Activated CD4-positive, alpha-beta T cell treated with anti-CD3 and anti-CD28 coated beads, Interleukin-2, amount 10 ng/mL, durations not matched to agents 7 days and 5 days (primary cell): ENCODE measurements around the gene POU2F3. TPM values are rescaled to one million over a fixed set of nuclear protein-coding genes. Genes with fewer than 3 reads are reported as not detected.

Source experiments
- CTCF ChIA-PET: fragments of 350-600 bp; sonication (Branson Sonifier 250); formaldehyde crosslinking; loops from one replicate; lab custom pipeline; 2021; ENCODE audit warnings: antibody characterized with exemption; lab: Charles Lee
- POLR2A ChIA-PET: fragments of 350-600 bp; sonication (Branson Sonifier 250); formaldehyde crosslinking; loops from one replicate; lab custom pipeline; 2021; ENCODE audit warnings: antibody characterized with exemption; lab: Charles Lee
- DNase-seq: peaks from one replicate; pipeline ENCODE4 v3.0.0-alpha.2; 2020
- H3K27ac Mint-ChIP-seq: one replicate; pipeline ENCODE4 v1.8.0; 2021; ENCODE audit warnings: mild to moderate bottlenecking, moderate library complexity, mixed read lengths
- H3K27me3 Mint-ChIP-seq: one replicate; pipeline ENCODE4 v1.8.0; 2021; ENCODE audit warnings: mixed read lengths
- H3K36me3 Mint-ChIP-seq: one replicate; pipeline ENCODE4 v1.8.0; 2021; ENCODE audit warnings: low read depth, mixed read lengths
- H3K4me1 Mint-ChIP-seq: one replicate; pipeline ENCODE4 v1.8.0; 2021; ENCODE audit warnings: mixed read lengths
- H3K4me3 Mint-ChIP-seq: one replicate; pipeline ENCODE4 v1.8.0; 2021; ENCODE audit warnings: mild to moderate bottlenecking, moderate library complexity, mixed read lengths
- H3K9me3 Mint-ChIP-seq: one replicate; pipeline ENCODE4 v1.8.0; 2021; ENCODE audit warnings: mixed read lengths
- total RNA-seq, 2 experiments: library from RNA; stranded (reverse); gene quantifications; one replicate each; pipeline ENCODE4 v1.2.3, GENCODE V29; 2021

The POU2F3 gene
- total RNA-seq, result not detected

GRCh38 chr11:120239713-120240640 is at the start of gene POU2F3:
TSS of gene POU2F3 (plus strand) at chr11:120240140. CDS start at chr11:120240344, 204 bp downstream.
- Mint-ChIP-seq H3K27me3 (peaks cover 80% of the 10 kb centered on the region), H3K9me3 (no peaks in the 10 kb centered on the region), H3K4me3 (no peak within 1 kb of the TSS), H3K36me3 (no peaks in the 10 kb centered on the region), H3K27ac (no peak within 1 kb of the TSS), H3K4me1 (peaks cover 7% of the 10 kb centered on the region)
- DNase-seq, result no peak
- CTCF ChIA-PET, result interaction anchor here (10.1 kb wide), 1 partner anchor 61 kb away, joined by 105 read pairs; no protein-coding TSS in a partner anchor
- POLR2A ChIA-PET, result no interaction called here

- Mint-ChIP-seq H3K36me3 (no peaks in the 10 kb centered on the region), H3K27me3 (peaks cover 11% of the 10 kb centered on the region), H3K4me1 (peaks cover 2% of the 10 kb centered on the region), H3K27ac (no peak overlapping the region), H3K9me3 (no peaks in the 10 kb centered on the region), H3K4me3 (no peak overlapping the region)
- CTCF ChIA-PET, result no interaction called here
- DNase-seq, result no peak
- POLR2A ChIA-PET, result no interaction called here
Observed at GRCh38 chr11:120191058-120191457, 48.9 kb upstream of the POU2F3 start.

GRCh38 chr11:120192831-120193625 is 46.9 kb upstream of the POU2F3 start:
- ChIA-PET POLR2A (no interaction called here), CTCF (interaction anchor here (1.0 kb wide), 1 partner anchor 12 kb away, joined by 3 read pairs; no protein-coding TSS in a partner anchor)
- H3K9me3 Mint-ChIP-seq, result no peaks in the 10 kb centered on the region
- no peaks in the 10 kb centered on the region for H3K4me1 Mint-ChIP-seq
- H3K27ac Mint-ChIP-seq, result no peak overlapping the region
- no peaks in the 10 kb centered on the region for H3K36me3 Mint-ChIP-seq
- H3K27me3 Mint-ChIP-seq, result peaks cover 2% of the 10 kb centered on the region
- H3K4me3 Mint-ChIP-seq, result no peak overlapping the region
- no peak for DNase-seq

GRCh38 chr11:120194166-120194565 is 45.8 kb upstream of the POU2F3 start:
- POLR2A ChIA-PET, result no interaction called here
- no peaks in the 10 kb centered on the region for H3K9me3 Mint-ChIP-seq
- no peaks in the 10 kb centered on the region for H3K4me1 Mint-ChIP-seq
- no peak overlapping the region for H3K4me3 Mint-ChIP-seq
- CTCF ChIA-PET, result interaction anchor here (0.6 to 1.0 kb wide), 2 partner anchors 13 to 1067 kb away, joined by 3 to 4 read pairs; no protein-coding TSS in a partner anchor
- peaks cover 2% of the 10 kb centered on the region for H3K27me3 Mint-ChIP-seq
- no peak overlapping the region for H3K27ac Mint-ChIP-seq
- no peak for DNase-seq
- no peaks in the 10 kb centered on the region for H3K36me3 Mint-ChIP-seq

- no peaks in the 10 kb centered on the region for H3K4me1 Mint-ChIP-seq
- POLR2A ChIA-PET, result no interaction called here
- no peak for DNase-seq
- no peak overlapping the region for H3K4me3 Mint-ChIP-seq
- H3K27me3 Mint-ChIP-seq, result peaks cover 5% of the 10 kb centered on the region
- CTCF ChIA-PET, result interaction anchor here (1.4 kb wide), 1 partner anchor 108 kb away, joined by 3 read pairs; no protein-coding TSS in a partner anchor
- no peaks in the 10 kb centered on the region for H3K9me3 Mint-ChIP-seq
- H3K27ac Mint-ChIP-seq, result no peak overlapping the region
- no peaks in the 10 kb centered on the region for H3K36me3 Mint-ChIP-seq
Observed at GRCh38 chr11:120195601-120196320, 44.2 kb upstream of the POU2F3 start.

GRCh38 chr11:120196826-120197225 is 43.1 kb upstream of the POU2F3 start:
- Mint-ChIP-seq H3K9me3 (no peaks in the 10 kb centered on the region), H3K27me3 (peaks cover 7% of the 10 kb centered on the region)
- POLR2A ChIA-PET, result no interaction called here

GRCh38 chr11:120197251-120197891 is 42.6 kb upstream of the POU2F3 start:
- peaks cover 12% of the 10 kb centered on the region for H3K27me3 Mint-ChIP-seq
- H3K27ac Mint-ChIP-seq, result no peak overlapping the region
- no peak for DNase-seq
- ChIA-PET CTCF (no interaction called here), POLR2A (no interaction called here)
- H3K36me3 Mint-ChIP-seq, result no peaks in the 10 kb centered on the region
- no peaks in the 10 kb centered on the region for H3K9me3 Mint-ChIP-seq
- H3K4me3 Mint-ChIP-seq, result no peak overlapping the region
- no peaks in the 10 kb centered on the region for H3K4me1 Mint-ChIP-seq

More at GRCh38 chr11:120196826-120197225, 43.1 kb upstream of the POU2F3 start:
- Mint-ChIP-seq H3K36me3 (no peaks in the 10 kb centered on the region), H3K4me3 (no peak overlapping the region), H3K27ac (no peak overlapping the region), H3K4me1 (no peaks in the 10 kb centered on the region)
- no peak for DNase-seq
- CTCF ChIA-PET, result interaction anchor here (1.4 kb wide), 1 partner anchor 106 kb away, joined by 3 read pairs; no protein-coding TSS in a partner anchor

- no peaks in the 10 kb centered on the region for H3K9me3 Mint-ChIP-seq
- DNase-seq, result no peak
- no peaks in the 10 kb centered on the region for H3K4me1 Mint-ChIP-seq
- ChIA-PET POLR2A (no interaction called here), CTCF (no interaction called here)
- peaks cover 13% of the 10 kb centered on the region for H3K27me3 Mint-ChIP-seq
- no peaks in the 10 kb centered on the region for H3K36me3 Mint-ChIP-seq
- H3K4me3 Mint-ChIP-seq, result no peak overlapping the region
- no peak overlapping the region for H3K27ac Mint-ChIP-seq
Observed at GRCh38 chr11:120197977-120198376, 42.0 kb upstream of the POU2F3 start.

- no peaks in the 10 kb centered on the region for H3K4me1 Mint-ChIP-seq
- no peaks in the 10 kb centered on the region for H3K9me3 Mint-ChIP-seq
- ChIA-PET CTCF (no interaction called here), POLR2A (no interaction called here)
- no peak overlapping the region for H3K4me3 Mint-ChIP-seq
- DNase-seq, result no peak
- peaks cover 16% of the 10 kb centered on the region for H3K27me3 Mint-ChIP-seq
- H3K36me3 Mint-ChIP-seq, result no peaks in the 10 kb centered on the region
- H3K27ac Mint-ChIP-seq, result no peak overlapping the region
Observed at GRCh38 chr11:120198403-120198786, 41.5 kb upstream of the POU2F3 start.

GRCh38 chr11:120198787-120199469 is 41.0 kb upstream of the POU2F3 start:
- ChIA-PET POLR2A (no interaction called here), CTCF (no interaction called here)
- H3K9me3 Mint-ChIP-seq, result no peaks in the 10 kb centered on the region
- H3K4me3 Mint-ChIP-seq, result no peak overlapping the region
- H3K36me3 Mint-ChIP-seq, result no peaks in the 10 kb centered on the region
- DNase-seq, result no peak
- no peak overlapping the region for H3K27ac Mint-ChIP-seq
- no peaks in the 10 kb centered on the region for H3K4me1 Mint-ChIP-seq
- H3K27me3 Mint-ChIP-seq, result peaks cover 16% of the 10 kb centered on the region

- Mint-ChIP-seq H3K9me3 (no peaks in the 10 kb centered on the region), H3K4me3 (no peak overlapping the region), H3K4me1 (no peaks in the 10 kb centered on the region), H3K36me3 (no peaks in the 10 kb centered on the region), H3K27me3 (peaks cover 14% of the 10 kb centered on the region), H3K27ac (no peak overlapping the region)
- DNase-seq, result no peak
- CTCF ChIA-PET, result no interaction called here
- POLR2A ChIA-PET, result no interaction called here
Observed at GRCh38 chr11:120199613-120200012, 40.3 kb upstream of the POU2F3 start.

GRCh38 chr11:120200677-120201076 is 39.3 kb upstream of the POU2F3 start:
- no peak overlapping the region for H3K4me3 Mint-ChIP-seq
- DNase-seq, result no peak
- H3K4me1 Mint-ChIP-seq, result no peaks in the 10 kb centered on the region
- H3K27ac Mint-ChIP-seq, result no peak overlapping the region
- CTCF ChIA-PET, result no interaction called here
- H3K36me3 Mint-ChIP-seq, result no peaks in the 10 kb centered on the region
- peaks cover 19% of the 10 kb centered on the region for H3K27me3 Mint-ChIP-seq
- POLR2A ChIA-PET, result no interaction called here
- no peaks in the 10 kb centered on the region for H3K9me3 Mint-ChIP-seq
